ENCODE results near the gene PTCD2.

DNA sequence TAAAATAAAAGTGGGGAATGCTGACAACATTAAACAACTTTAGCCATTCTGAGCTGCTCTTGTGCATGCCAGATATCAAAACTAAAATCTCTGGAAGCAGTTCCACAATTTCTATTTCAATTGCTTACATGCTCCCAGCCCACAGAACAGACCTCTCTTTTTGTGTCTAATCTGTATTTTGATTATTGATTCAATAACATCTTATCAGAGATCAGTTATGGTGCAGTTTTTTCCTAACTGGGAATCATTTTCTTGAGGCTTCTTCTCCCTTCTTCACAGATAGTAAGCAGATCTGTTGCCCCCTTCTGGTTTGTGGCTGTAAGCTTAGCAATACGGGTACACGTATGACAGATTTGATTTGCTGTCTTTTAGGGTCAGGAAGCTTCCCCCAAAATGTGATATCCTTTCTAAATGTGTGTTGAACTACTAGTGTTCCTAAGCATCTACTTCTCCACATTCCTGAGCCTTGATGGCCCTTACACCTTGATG, 39.5 kb upstream of the PTCD2 start:
- no peak for TF ChIP-seq ZNF274 (IDR thresholded peaks at IDR 0.05; ENCODE audit: borderline replicate concordance, extremely low read depth, low read length)
- no peak for TF ChIP-seq GABPA (IDR thresholded peaks at IDR 0.05; ENCODE audit: borderline replicate concordance, insufficient read depth, low read length)
- no peak for TF ChIP-seq POLR2AphosphoS5 (IDR thresholded peaks at IDR 0.05; ENCODE audit: low read depth, low read length)
- TF ChIP-seq, protein P1, sequence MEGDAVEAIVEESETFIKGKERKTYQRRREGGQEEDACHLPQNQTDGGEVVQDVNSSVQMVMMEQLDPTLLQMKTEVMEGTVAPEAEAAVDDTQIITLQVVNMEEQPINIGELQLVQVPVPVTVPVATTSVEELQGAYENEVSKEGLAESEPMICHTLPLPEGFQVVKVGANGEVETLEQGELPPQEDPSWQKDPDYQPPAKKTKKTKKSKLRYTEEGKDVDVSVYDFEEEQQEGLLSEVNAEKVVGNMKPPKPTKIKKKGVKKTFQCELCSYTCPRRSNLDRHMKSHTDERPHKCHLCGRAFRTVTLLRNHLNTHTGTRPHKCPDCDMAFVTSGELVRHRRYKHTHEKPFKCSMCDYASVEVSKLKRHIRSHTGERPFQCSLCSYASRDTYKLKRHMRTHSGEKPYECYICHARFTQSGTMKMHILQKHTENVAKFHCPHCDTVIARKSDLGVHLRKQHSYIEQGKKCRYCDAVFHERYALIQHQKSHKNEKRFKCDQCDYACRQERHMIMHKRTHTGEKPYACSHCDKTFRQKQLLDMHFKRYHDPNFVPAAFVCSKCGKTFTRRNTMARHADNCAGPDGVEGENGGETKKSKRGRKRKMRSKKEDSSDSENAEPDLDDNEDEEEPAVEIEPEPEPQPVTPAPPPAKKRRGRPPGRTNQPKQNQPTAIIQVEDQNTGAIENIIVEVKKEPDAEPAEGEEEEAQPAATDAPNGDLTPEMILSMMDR (IDR thresholded peaks at IDR 0.05; ENCODE audit: control extremely low read depth in 1 of 3, insufficient read depth in 1 of 3, low read depth in 1 of 3, low read length in 3 of 3): peak in 2 of 3 experiments; percentile 39 to 55; a peak in 2 of 4 replicates
- TF ChIP-seq, protein P2, sequence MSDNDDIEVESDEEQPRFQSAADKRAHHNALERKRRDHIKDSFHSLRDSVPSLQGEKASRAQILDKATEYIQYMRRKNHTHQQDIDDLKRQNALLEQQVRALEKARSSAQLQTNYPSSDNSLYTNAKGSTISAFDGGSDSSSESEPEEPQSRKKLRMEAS (IDR thresholded peaks at IDR 0.05): no peak
- TF ChIP-seq YY1 (IDR thresholded peaks at IDR 0.05; ENCODE audit: low read depth, low read length): no peak
- no peak for TF ChIP-seq EP300 (IDR thresholded peaks at IDR 0.05; ENCODE audit: borderline replicate concordance in 1 of 2, low read depth in 2 of 2, low read length in 2 of 2)
- no peak for TF ChIP-seq RNF2 (IDR thresholded peaks at IDR 0.05; ENCODE audit: borderline replicate concordance, low read depth, low read length, missing control alignments, poor library complexity, severe bottlenecking)
- no peak for TF ChIP-seq TCF12 (IDR thresholded peaks at IDR 0.05; ENCODE audit: low read depth, low read length)
- TF ChIP-seq POLR2A (IDR thresholded peaks at IDR 0.05; ENCODE audit: control extremely low read depth in 1 of 2, low read depth in 2 of 2, low read length in 2 of 2): no peak
- TF ChIP-seq SIN3A (conservative IDR thresholded peaks at IDR 0.05 in 1 of 2, IDR thresholded peaks at IDR 0.05 in 1 of 2; ENCODE audit: low read depth in 1 of 2, low read length in 2 of 2): no peak
- no peak for TF ChIP-seq JUN (IDR thresholded peaks at IDR 0.05; ENCODE audit: low read depth, low read length)
- TF ChIP-seq FOSL1 (IDR thresholded peaks at IDR 0.05; ENCODE audit: insufficient read depth, low read depth, low read length): no peak

All from H1 (cell line).